SK-N-SH (cell line): ENCODE data around the gene STRBP. TPM values are rescaled to one million over a fixed set of nuclear protein-coding genes. Genes with fewer than 3 reads are reported as not detected.

Experiments used
- CTCF ChIA-PET: fragments of 300-600, 350-600 bp; formaldehyde crosslinking; extraction: SDS; loops from one replicate; lab custom pipeline; 2021; lab: Yijun Ruan, JAX
- POLR2A ChIA-PET: fragments of 350-600 bp; sonication (Branson Sonifier 250); formaldehyde crosslinking; extraction: SDS; loops from one replicate; lab custom pipeline; 2020; ENCODE audit warnings: antibody characterized with exemption, inconsistent platforms; lab: Yijun Ruan, JAX
- DNase-seq: peaks from one replicate; pipeline ENCODE4 v3.0.0; 2012
- H2AFZ ChIP-seq: fragments of 200-600 bp; sonication (generic); 2 replicates; pipeline ENCODE4 v1.8.1; 2016; ENCODE audit warnings: antibody characterized with exemption, mild to moderate bottlenecking, low read depth
- H3F3A ChIP-seq: fragments of 200-600 bp; sonication (generic); replicated peaks from 2 replicates; pipeline ENCODE3; 2016; ENCODE audit warnings: antibody characterized with exemption, mild to moderate bottlenecking; ENCODE audit not compliant: insufficient read depth
- H3K27ac ChIP-seq, 2 experiments: fragments of 200-500 bp in 1 of 2; fragments of 200-600 bp in 1 of 2; sonication (Bioruptor generic) in 1 of 2; sonication (generic), shearing (Covaris generic) in 1 of 2; 2 replicates each; pipeline versions ENCODE4 v1.5.1 to v1.6.1; 2014 to 2016; ENCODE audit warnings: low read depth in 2 of 2, inconsistent platforms in 1 of 2, low read length in 1 of 2, mild to moderate bottlenecking in 1 of 2, mixed read lengths in 1 of 2
- H3K27me3 ChIP-seq: fragments of 200-600 bp; sonication (generic), shearing (Covaris generic); 2 replicates; pipeline ENCODE4 v1.6.1; 2016; ENCODE audit warnings: mixed run types; ENCODE audit not compliant: insufficient read depth
- H3K36me3 ChIP-seq, 2 experiments: fragments of 200-500 bp in 1 of 2; fragments of 200-600 bp in 1 of 2; sonication (Bioruptor generic) in 1 of 2; sonication (generic) in 1 of 2; replicated peaks in 1 of 2; 2 replicates each; pipeline versions ENCODE3 to v1.5.1; 2014 to 2016; ENCODE audit warnings: low read length in 1 of 2, mild to moderate bottlenecking in 1 of 2; ENCODE audit not compliant: insufficient read depth in 2 of 2, control insufficient read depth in 1 of 2
- H3K4me1 ChIP-seq, 2 experiments: fragments of 200-500 bp in 1 of 2; fragments of 200-600 bp in 1 of 2; sonication (Bioruptor generic) in 1 of 2; sonication (generic), shearing (Covaris generic) in 1 of 2; 2 replicates each; pipeline versions ENCODE4 v1.5.1 to v1.6.1; 2014 to 2016; ENCODE audit warnings: low read depth in 1 of 2, low read length in 1 of 2, mixed run types in 1 of 2; ENCODE audit not compliant: insufficient read depth in 2 of 2, control insufficient read depth in 1 of 2
- H3K4me2 ChIP-seq: fragments of 200-600 bp; sonication (generic), shearing (Covaris generic); 2 replicates; pipeline ENCODE4 v1.6.1; 2017; ENCODE audit warnings: mixed run types
- H3K4me3 ChIP-seq, 2 experiments: fragments of 200-500 bp in 1 of 2; fragments of 200-600 bp in 1 of 2; sonication (Bioruptor generic) in 1 of 2; sonication (generic), shearing (Covaris generic) in 1 of 2; 2 replicates each; pipeline versions ENCODE4 v1.5.1 to v1.8.1; 2014 to 2016; ENCODE audit warnings: low read depth in 2 of 2, inconsistent platforms in 1 of 2, low read length in 1 of 2, mild to moderate bottlenecking in 1 of 2, mixed read lengths in 1 of 2, moderate library complexity in 1 of 2
- H3K79me2 ChIP-seq: fragments of 200-600 bp; sonication (generic); 2 replicates; pipeline ENCODE4 v1.8.1; 2017; ENCODE audit warnings: mild to moderate bottlenecking; ENCODE audit not compliant: insufficient read depth
- H3K9ac ChIP-seq: fragments of 200-600 bp; sonication (generic); 2 replicates; pipeline ENCODE4 v1.6.1; 2017; ENCODE audit warnings: mixed run types
- H3K9me2 ChIP-seq: fragments of 200-600 bp; sonication (generic); 2 replicates; pipeline ENCODE4 v1.6.1; 2017; ENCODE audit warnings: mixed run types
- H3K9me3 ChIP-seq: fragments of 200-600 bp; sonication (generic); 2 replicates; pipeline ENCODE4 v1.6.1; 2017; ENCODE audit warnings: mixed run types, mild to moderate bottlenecking, moderate library complexity
- H4K20me1 ChIP-seq: fragments of 200-600 bp; sonication (generic); 2 replicates; pipeline ENCODE4 v1.6.1; 2017; ENCODE audit warnings: mild to moderate bottlenecking, mixed run types; ENCODE audit not compliant: insufficient read depth
- CHD2 ChIP-seq: fragments of 150-350 bp; IDR thresholded peaks from 2 replicates; pipeline ENCODE4 v1.6.1; 2018; ENCODE audit warnings: low read length; ENCODE audit not compliant: partially characterized antibody
- ELF1 ChIP-seq: IDR thresholded peaks from 2 replicates; pipeline ENCODE4 v1.4.0; 2012
- EZH2phosphoT487 ChIP-seq: fragments of 200-600 bp; sonication (generic); IDR thresholded peaks from 2 replicates; pipeline ENCODE4 v1.6.1; 2017; ENCODE audit warnings: low read depth, mixed run types, mild to moderate bottlenecking, antibody characterized with exemption, moderate library complexity, borderline replicate concordance
- FOXJ3 ChIP-seq: sonication (generic); formaldehyde crosslinking; IDR thresholded peaks from 2 replicates; pipeline ENCODE4 v1.5.1; 2020; ENCODE audit warnings: mild to moderate bottlenecking, missing genetic modification reagents
- GABPA ChIP-seq: IDR thresholded peaks from 2 replicates; pipeline ENCODE4 v1.4.0; 2012; ENCODE audit warnings: low read depth, mild to moderate bottlenecking
- JUND ChIP-seq: IDR thresholded peaks from 2 replicates; pipeline ENCODE4 v1.4.0; 2012
- NFIC ChIP-seq: IDR thresholded peaks from 2 replicates; pipeline ENCODE4 v1.4.0; 2012; ENCODE audit warnings: borderline replicate concordance
- NRF1 ChIP-seq: IDR thresholded peaks from 2 replicates; pipeline ENCODE4 v1.6.1; 2012; ENCODE audit warnings: low read depth, mild to moderate bottlenecking, low read length
- POLR2AphosphoS5 ChIP-seq: IDR thresholded peaks from 2 replicates; pipeline ENCODE4 v1.6.1; 2012; ENCODE audit warnings: low read depth, low read length
- RAD21 ChIP-seq: IDR thresholded peaks from 2 replicates; pipeline ENCODE4 v1.6.1; 2012; ENCODE audit warnings: mild to moderate bottlenecking, low read length
- RCOR1 ChIP-seq: fragments of 150-350 bp; IDR thresholded peaks from 2 replicates; pipeline ENCODE4 v1.6.1; 2017; ENCODE audit warnings: antibody characterized with exemption, low read length
- SMC3 ChIP-seq: IDR thresholded peaks from 2 replicates; pipeline ENCODE4 v1.6.1; 2012; ENCODE audit warnings: low read depth, low read length, improper control_type of control experiment
- TAF1 ChIP-seq: IDR thresholded peaks from 2 replicates; pipeline ENCODE4 v1.6.1; 2012; ENCODE audit warnings: low read depth, mild to moderate bottlenecking, low read length, moderate library complexity, borderline replicate concordance
- TCF12 ChIP-seq: IDR thresholded peaks from 2 replicates; pipeline ENCODE4 v1.4.0; 2012
- TEAD4 ChIP-seq: IDR thresholded peaks from 2 replicates; pipeline ENCODE4 v1.4.0; 2012; ENCODE audit warnings: mild to moderate bottlenecking, borderline replicate concordance; ENCODE audit not compliant: insufficient read depth
- YY1 ChIP-seq: IDR thresholded peaks from 2 replicates; pipeline ENCODE4 v1.4.0; 2012; ENCODE audit warnings: low read depth, mild to moderate bottlenecking
- ZBTB33 ChIP-seq: IDR thresholded peaks from 2 replicates; pipeline ENCODE4 v1.4.0; 2012; ENCODE audit warnings: low read depth, borderline replicate concordance
- WGBS: methylation state at CpG from one replicate; pipeline ENCODE4 v1.1.6; 2017; ENCODE audit warnings: low lambda C conversion rate; 5-methylcytosine and 5-hydroxymethylcytosine counted together
- polyA plus RNA-seq, 3 experiments: library from polyadenylated mRNA; depleted of rRNA; stranded (reverse); fragments of >200 nt; gene quantifications; 2 replicates each; pipeline ENCODE4 v1.2.3, GENCODE V29; 2012

Gene STRBP
- polyA plus RNA-seq, 1 of the 3 experiments (the other 2 are of a cell fraction), result 5.9 TPM

- Histone ChIP-seq H3K27me3 (no peaks in the 10 kb centered on the region), H3K4me3 (no peak overlapping the region), H3K79me2 (no peaks in the 10 kb centered on the region; the same call in 1 of the 2 replicates), H3K9ac (no peak overlapping the region), H3K4me1 (no peaks in the 10 kb centered on the region; a peak in 1 of 4 replicates), H3F3A (no peaks in the 10 kb centered on the region), H2AFZ (no peak overlapping the region), H4K20me1 (no peaks in the 10 kb centered on the region), H3K9me2 (no peaks in the 10 kb centered on the region), H3K9me3 (no peaks in the 10 kb centered on the region), H3K4me2 (no peak overlapping the region), H3K36me3 (peaks cover 0 to 5% of the 10 kb centered on the region in 2 experiments), H3K27ac (no peak overlapping the region)
- 98% methylated on average over 3 of the region's 3 CpGs for WGBS
- ChIA-PET POLR2A (no interaction called here), CTCF (no interaction called here)
- DNase-seq, result no peak
- TF ChIP-seq RCOR1, result no peak
Observed at GRCh38 chr9:123169926-123170325, 98.5 kb downstream of the STRBP start.

DNA sequence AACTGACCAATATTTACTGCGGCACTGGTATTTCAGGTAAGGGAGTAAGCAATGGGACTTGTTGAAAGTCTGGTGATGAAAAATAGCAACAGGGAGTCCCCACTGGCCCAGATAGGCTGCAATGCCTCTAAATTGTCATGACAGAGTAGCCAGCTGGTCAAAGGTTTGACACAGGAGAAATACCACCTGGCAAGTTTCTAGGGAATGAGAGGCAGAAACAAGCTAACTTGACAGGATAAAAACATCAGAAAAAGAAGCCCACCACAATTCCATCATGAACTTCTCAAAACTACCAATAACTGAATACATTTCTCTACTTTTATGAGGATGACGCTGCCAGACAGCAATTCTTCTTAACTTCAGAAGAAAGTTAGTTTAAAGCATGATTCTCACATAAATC is 99.8 kb downstream of the STRBP start:
- no peaks in the 10 kb centered on the region for H3K79me2 ChIP-seq
- CTCF ChIA-PET, result no interaction called here

More for the DNA sequence above, 99.8 kb downstream of the STRBP start:
- peaks cover 0 to 5% of the 10 kb centered on the region in 2 experiments for H3K36me3 ChIP-seq
- H3K27ac ChIP-seq, result no peak overlapping the region
- no peaks in the 10 kb centered on the region for H3K9me2 ChIP-seq
- no peaks in the 10 kb centered on the region for H3F3A ChIP-seq
- no peak overlapping the region for H3K9ac ChIP-seq
- no peak overlapping the region for H3K4me2 ChIP-seq
- no peaks in the 10 kb centered on the region for H4K20me1 ChIP-seq
- 89% methylated on average over 2 of the region's 2 CpGs for WGBS
- TF ChIP-seq GABPA, result no peak
- TF ChIP-seq YY1, result no peak
- no peak for TF ChIP-seq CHD2
- no peak for TF ChIP-seq NRF1
- TF ChIP-seq ELF1, result no peak
- TF ChIP-seq RCOR1, result no peak
- no peak for TF ChIP-seq TCF12
- TF ChIP-seq TAF1, result no peak
- TF ChIP-seq JUND, result no peak
- no peak for TF ChIP-seq FOXJ3 (CRISPR knock-in tag)
- no peak for TF ChIP-seq EZH2phosphoT487
- TF ChIP-seq RAD21, result no peak
- no peak for TF ChIP-seq TEAD4
- no peak for TF ChIP-seq SMC3
- no peak for TF ChIP-seq ZBTB33
- no peak for TF ChIP-seq POLR2AphosphoS5
- no peak for TF ChIP-seq NFIC
- H3K4me3 ChIP-seq, result no peak overlapping the region
- H3K9me3 ChIP-seq, result no peaks in the 10 kb centered on the region
- POLR2A ChIA-PET, result no interaction called here
- no peak overlapping the region for H2AFZ ChIP-seq
- no peaks in the 10 kb centered on the region; a peak in 1 of 4 replicates for H3K4me1 ChIP-seq
- DNase-seq, result no peak
- H3K27me3 ChIP-seq, result no peaks in the 10 kb centered on the region
